ENCODE data around the gene S1PR5. TPM values are rescaled to one million over a fixed set of nuclear protein-coding genes. Genes with fewer than 3 reads are reported as not detected.
A peak's percentile ranks its signal among the peaks of the same experiment; 100 is the strongest.
"Not testable (repeated sequence)": the region's sequence is repeated elsewhere in the genome, so short reads cannot be mapped to it uniquely, and the experiment has no call there.

The S1PR5 gene
- total and polyA plus RNA-seq, 12 donors, result 0.12 to 1.1 (median 0.23) TPM; not detected in 3

DNA sequence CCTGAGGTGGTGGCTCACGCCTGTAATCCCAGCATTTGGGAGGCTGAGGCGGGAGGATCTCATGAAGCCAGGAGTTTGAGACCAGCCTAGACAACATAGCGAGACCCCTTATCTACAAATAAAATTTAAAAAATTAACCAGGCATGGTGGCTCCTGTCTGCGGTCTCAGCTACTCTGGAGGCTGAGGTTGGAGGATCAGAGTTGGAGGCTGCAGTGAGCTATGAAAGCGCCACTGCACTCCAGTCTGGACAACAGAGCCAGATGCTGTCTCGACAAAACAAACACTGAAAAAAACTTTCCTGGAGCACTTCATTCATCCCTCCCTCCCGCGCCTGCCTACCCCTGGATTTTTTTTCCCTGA is 25.8 kb upstream of the S1PR5 start:
- Histone ChIP-seq H3K4me3 (peak overlapping the region; percentile 75 to 99 (median 94)), H3K27me3 (peaks cover 0 to 7% (median 0%) of the 10 kb centered on the region in 7 donors), H3K9me3 (no peaks in the 10 kb centered on the region), H3K36me3 (peaks cover 0 to 27% (median 8%) of the 10 kb centered on the region in 9 donors), H3K27ac (peak overlapping the region in 6 of 10 donors; percentile 87 to 99 (median 95)), H3K4me1 (peaks cover 6 to 33% (median 17%) of the 10 kb centered on the region in 9 donors)
- 61 to 64% methylated on average over 8 of the region's 8 CpGs for WGBS, 2 donors
- no peak for DNase-seq
- no peak for ATAC-seq
- intact Hi-C loops (cut with DNase I), result loop anchor here in 2 of 10 donors (5.0 kb wide), 2 partner anchors 36 to 41 kb away; partner anchors contain the start of gene KEAP1 (in 1 of the 2)
- TF ChIP-seq, protein P1, sequence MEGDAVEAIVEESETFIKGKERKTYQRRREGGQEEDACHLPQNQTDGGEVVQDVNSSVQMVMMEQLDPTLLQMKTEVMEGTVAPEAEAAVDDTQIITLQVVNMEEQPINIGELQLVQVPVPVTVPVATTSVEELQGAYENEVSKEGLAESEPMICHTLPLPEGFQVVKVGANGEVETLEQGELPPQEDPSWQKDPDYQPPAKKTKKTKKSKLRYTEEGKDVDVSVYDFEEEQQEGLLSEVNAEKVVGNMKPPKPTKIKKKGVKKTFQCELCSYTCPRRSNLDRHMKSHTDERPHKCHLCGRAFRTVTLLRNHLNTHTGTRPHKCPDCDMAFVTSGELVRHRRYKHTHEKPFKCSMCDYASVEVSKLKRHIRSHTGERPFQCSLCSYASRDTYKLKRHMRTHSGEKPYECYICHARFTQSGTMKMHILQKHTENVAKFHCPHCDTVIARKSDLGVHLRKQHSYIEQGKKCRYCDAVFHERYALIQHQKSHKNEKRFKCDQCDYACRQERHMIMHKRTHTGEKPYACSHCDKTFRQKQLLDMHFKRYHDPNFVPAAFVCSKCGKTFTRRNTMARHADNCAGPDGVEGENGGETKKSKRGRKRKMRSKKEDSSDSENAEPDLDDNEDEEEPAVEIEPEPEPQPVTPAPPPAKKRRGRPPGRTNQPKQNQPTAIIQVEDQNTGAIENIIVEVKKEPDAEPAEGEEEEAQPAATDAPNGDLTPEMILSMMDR (IDR thresholded peaks at IDR 0.05), result no peak

DNA sequence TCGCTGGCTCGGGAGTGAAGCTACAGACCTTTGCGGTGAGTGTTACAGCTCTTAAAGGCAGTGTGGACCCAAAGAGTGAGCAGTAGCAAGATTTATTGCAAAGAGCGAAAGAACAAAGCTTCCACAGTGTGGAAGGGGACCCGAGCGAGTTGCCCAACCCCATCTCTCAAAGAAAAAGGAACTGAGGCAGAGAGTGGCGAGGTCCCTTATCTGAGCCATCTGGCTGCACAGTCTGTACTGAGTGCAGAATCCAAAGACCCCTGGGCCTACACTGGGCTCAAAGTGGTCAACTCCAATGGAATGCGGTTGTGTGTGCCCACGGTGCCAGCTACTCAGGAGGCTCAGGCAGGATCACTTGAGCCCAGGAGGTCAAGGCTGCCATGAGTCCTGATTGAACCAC is 21.8 kb upstream of the S1PR5 start:
- H3K4me1 ChIP-seq, result peaks cover 0 to 15% (median 6%) of the 10 kb centered on the region in 9 donors
- 79 to 85% methylated on average over 9 of the region's 9 CpGs for WGBS, 2 donors
- H3K27ac ChIP-seq; DNase-seq; intact Hi-C loops (cut with DNase I); H3K4me3 ChIP-seq; H3K27me3 ChIP-seq; H3K36me3 ChIP-seq; ATAC-seq; H3K9me3 ChIP-seq: not testable (repeated sequence)

DNA sequence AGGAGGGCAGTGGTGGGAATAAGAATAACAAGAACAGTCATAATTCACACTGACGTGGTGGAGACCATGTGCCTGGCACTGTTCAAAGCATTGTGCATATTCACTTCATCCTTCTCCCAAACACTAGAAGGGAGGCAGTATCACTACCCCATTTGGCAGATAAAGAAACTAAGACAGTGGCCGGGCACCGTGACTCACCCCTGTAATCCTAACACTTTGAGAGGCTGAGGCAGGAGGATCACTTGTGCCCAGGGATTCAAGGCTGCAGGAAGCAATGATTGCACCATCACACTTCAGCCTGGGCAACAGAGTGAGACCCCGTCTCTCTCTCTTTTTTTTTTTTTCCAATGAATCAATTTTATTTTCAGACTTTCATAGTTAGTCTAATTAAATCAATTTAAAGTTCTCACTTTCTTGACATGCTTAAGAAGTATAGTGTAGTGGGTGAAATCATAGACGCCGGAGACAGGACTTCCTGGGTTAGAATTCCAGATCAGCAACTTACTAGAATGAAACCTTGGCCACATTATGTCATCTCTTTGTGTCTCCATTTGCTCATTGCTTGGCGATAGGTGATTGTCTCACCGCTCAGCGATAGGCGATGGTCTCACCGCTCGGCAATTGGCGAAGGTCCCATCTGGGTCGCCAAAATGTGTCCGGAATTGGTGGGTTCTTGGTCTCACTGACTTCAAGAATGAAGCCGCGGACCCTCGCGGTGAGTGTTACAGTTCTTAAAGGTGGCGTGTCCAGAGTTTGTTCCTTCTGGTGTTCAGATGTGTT is 21.1 kb upstream of the S1PR5 start:
- Histone ChIP-seq H3K4me1 (peaks cover 0 to 14% (median 4%) of the 10 kb centered on the region in 9 donors), H3K27me3 (peaks cover 0 to 9% (median 0%) of the 10 kb centered on the region in 7 donors), H3K4me3 (no peak overlapping the region), H3K27ac (no peak overlapping the region), H3K9me3 (no peaks in the 10 kb centered on the region), H3K36me3 (no peaks in the 10 kb centered on the region)
- ATAC-seq (no peak), DNase-seq (no peak)
- 77 to 81% methylated on average over 20 of the region's 20 CpGs for WGBS, 2 donors
- intact Hi-C loops (cut with DNase I), result no loop called here
- TF ChIP-seq, protein P1 (IDR thresholded peaks at IDR 0.05), result no peak

GRCh38 chr19:10537668-10538067 is 20.4 kb upstream of the S1PR5 start:
- 81 to 82% methylated on average over 11 of the region's 11 CpGs for WGBS, 2 donors
- no peak for ATAC-seq
- no peak for DNase-seq
- TF ChIP-seq, protein P1 (IDR thresholded peaks at IDR 0.05), result no peak
- no peak overlapping the region for H3K4me3 ChIP-seq
- H3K9me3 ChIP-seq, result no peaks in the 10 kb centered on the region
- H3K36me3 ChIP-seq, result no peaks in the 10 kb centered on the region
- intact Hi-C loops (cut with DNase I), result no loop called here
- no peak overlapping the region for H3K27ac ChIP-seq
- H3K4me1 ChIP-seq, result peaks cover 0 to 10% (median 0%) of the 10 kb centered on the region in 9 donors
- peaks cover 0 to 9% (median 0%) of the 10 kb centered on the region in 7 donors for H3K27me3 ChIP-seq

GRCh38 chr19:10535613-10536012 is 18.4 kb upstream of the S1PR5 start:
- ATAC-seq, result no peak
- Histone ChIP-seq H3K4me3 (no peak overlapping the region), H3K4me1 (peaks cover 0 to 10% (median 0%) of the 10 kb centered on the region in 9 donors), H3K9me3 (no peaks in the 10 kb centered on the region), H3K27me3 (peaks cover 0 to 9% (median 0%) of the 10 kb centered on the region in 7 donors), H3K27ac (no peak overlapping the region), H3K36me3 (no peaks in the 10 kb centered on the region)
- TF ChIP-seq, protein P1 (IDR thresholded peaks at IDR 0.05), result no peak
- no peak for DNase-seq
- intact Hi-C loops (cut with DNase I), result no loop called here
- 80 to 81% methylated on average over 6 of the region's 6 CpGs for WGBS, 2 donors

All from heart right ventricle (tissue), 16 donors.